Left colon (tissue), 2 donors: ENCODE measurements around the gene NAV2. TPM values are rescaled to one million over a fixed set of nuclear protein-coding genes. Genes with fewer than 3 reads are reported as not detected.

Source experiments
- ATAC-seq: fragments of 200-7000 bp; cut with Tn5 transposase; one replicate; pipeline ENCODE4 v1.9.1; 2020; ENCODE audit warnings: mild to moderate bottlenecking, moderate library complexity
- DNase-seq, 2 donors: peaks; one replicate each; pipeline ENCODE4 v3.0.0-alpha.2; 2020
- intact Hi-C, 2 donors: fragments of 100-400 bp; cut with DNase I in 1 of 2; cut with micrococcal nuclease in 1 of 2; formaldehyde crosslinking; loops; one replicate each; pipeline versions ENCODE4 v1.11.2 to v1.14.0; 2022; cut with DNase I, micrococcal nuclease
- total RNA-seq, 2 donors: library from RNA; stranded (reverse); fragmentation: NEBNext Ultra II Directional; extraction: Animal tissue kit (Norgen Biotek cat#: 25700); gene quantifications; one replicate each; pipeline ENCODE4 v1.2.1, GENCODE V29; 2021
- donor health status: DM: no; HTN: no; CAD: no.
- donor health status: DM: yes; HTN: yes; CAD: no.

Gene NAV2
- total RNA-seq, 2 donors from 2014 or later, result 16.1 to 21.7 TPM

- intact Hi-C loops, result no loop called here
- ATAC-seq (peak; percentile 4), DNase-seq (no peak)
These were observed 741 bp upstream of the NAV2 start for GRCh38 chr11:19711911-19712280.

DNA sequence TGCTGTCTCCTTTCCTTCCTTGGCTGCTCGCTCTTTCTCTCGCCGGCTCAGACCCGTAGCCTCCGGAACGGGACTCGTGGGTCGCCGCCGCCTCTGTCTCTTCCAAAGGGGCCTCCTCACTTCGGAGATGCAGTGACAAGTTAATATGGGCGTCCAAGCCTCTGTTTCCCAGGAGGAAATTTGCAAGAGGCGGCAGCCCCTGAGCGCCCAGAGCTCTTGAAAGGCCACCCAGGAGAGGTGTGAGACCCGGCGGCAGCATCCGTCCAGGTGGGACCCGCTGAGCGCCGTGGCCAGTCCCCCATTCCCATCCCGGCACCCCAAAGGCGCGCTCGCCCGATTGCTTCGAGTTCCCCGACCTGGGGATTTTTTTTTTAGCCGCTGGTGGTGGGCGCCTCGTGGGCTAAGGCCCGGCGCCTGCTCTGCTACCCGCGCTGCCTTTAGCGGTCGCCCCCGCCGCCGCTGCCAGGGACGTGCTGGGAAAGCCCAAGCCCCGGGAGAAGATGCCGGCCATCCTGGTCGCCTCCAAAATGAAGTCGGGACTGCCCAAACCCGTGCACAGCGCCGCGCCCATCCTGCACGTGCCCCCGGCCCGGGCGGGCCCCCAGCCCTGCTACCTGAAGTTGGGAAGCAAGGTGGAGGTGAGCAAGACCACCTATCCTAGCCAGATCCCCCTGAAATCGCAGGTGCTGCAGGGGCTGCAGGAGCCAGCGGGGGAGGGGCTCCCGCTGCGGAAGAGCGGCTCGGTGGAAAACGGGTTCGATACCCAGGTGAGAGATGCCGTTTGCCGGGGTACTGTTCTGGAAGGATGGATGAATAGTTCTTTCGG, 772 bp downstream of the NAV2 start:
- intact Hi-C loops, result no loop called here
- DNase-seq, result peak in 1 of 2 donors; percentile 28
- no peak for ATAC-seq

- ATAC-seq (no peak), DNase-seq (no peak)
- intact Hi-C loops, result no loop called here
These were observed 1.4 kb downstream of the NAV2 start for GRCh38 chr11:19714022-19714386.

- DNase-seq (peak in 1 of 2 donors; percentile 33), ATAC-seq (no peak)
- intact Hi-C loops, result no loop called here
These were observed 2.0 kb downstream of the NAV2 start for GRCh38 chr11:19714387-19715363.

- intact Hi-C loops, result no loop called here
- ATAC-seq (no peak), DNase-seq (no peak)
These were observed 2.7 kb downstream of the NAV2 start for GRCh38 chr11:19715373-19715772.

DNA sequence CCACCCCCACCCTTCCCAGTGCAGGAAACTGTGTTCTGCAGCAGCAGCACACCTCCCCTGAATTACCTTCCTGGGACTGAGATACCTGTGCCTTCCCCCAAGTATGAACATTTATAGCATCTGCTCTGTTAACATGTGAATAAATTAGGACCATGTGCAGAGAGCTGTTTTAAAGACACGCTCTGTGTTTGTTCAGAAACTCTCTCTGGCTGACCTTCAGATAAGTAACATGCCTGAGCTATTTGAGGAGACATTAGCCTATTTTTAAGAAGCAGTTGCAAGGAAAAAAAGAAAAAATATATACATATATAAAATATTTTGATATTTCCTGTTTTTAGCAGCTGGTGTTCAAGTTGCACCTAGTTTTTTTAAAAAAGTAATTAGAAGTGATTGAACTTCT, 5.4 kb downstream of the NAV2 start:
- ATAC-seq, result no peak
- intact Hi-C loops, result no loop called here
- no peak for DNase-seq

DNA sequence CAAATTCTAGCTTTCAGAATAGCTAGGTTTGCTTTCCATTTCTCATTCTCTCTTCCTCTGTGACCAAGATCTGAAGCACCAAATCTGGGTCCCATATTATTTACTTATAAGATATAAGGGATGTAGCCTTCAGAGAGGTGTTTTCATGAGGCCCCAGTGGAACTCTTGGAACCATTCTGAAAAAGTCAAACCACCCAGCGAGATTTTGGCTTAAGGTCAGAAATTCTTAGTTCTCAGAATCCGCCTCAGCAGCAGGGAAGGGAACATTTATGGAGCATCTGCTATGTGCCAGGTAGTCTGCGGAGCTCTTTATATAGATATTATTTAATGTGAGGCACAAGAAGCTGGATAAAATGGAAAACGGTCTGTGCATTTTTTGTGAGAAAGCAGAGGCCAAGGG, 6.3 kb downstream of the NAV2 start:
- no peak for DNase-seq
- ATAC-seq, result no peak
- intact Hi-C loops, result no loop called here

GRCh38 chr11:19719960-19720359, 7.3 kb downstream of the NAV2 start:
- DNase-seq, result no peak
- intact Hi-C loops, result no loop called here
- no peak for ATAC-seq

DNA sequence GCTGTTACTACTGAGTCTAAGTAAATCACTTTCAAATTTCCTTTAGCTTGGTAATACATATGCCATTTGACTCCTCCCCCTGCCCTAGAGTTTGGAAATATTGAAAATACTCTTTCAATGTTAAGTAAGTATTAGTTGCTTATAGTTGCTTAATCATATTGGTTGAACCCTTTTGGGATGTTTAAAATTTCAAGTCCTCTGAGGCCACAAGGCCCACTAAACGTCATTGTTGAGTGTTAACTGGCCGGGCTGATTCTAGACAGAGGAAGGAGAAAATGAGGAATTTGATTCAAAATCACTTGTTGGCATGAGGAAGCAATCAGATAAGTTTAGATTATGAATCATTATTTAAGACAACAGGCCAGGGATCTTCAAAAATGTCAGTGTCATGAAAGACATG, 8.5 kb downstream of the NAV2 start:
- intact Hi-C loops, result no loop called here
- ATAC-seq, result no peak
- no peak for DNase-seq

GRCh38 chr11:19722702-19723101, 10.1 kb downstream of the NAV2 start:
- DNase-seq, result no peak
- ATAC-seq, result no peak
- intact Hi-C loops, result no loop called here

GRCh38 chr11:19723572-19724342, 11.1 kb downstream of the NAV2 start:
- intact Hi-C loops, result no loop called here
- ATAC-seq, result no peak
- peak; percentile 16 to 50 for DNase-seq

- intact Hi-C loops, result no loop called here
- no peak for DNase-seq
- no peak for ATAC-seq
These were observed 12.1 kb downstream of the NAV2 start for GRCh38 chr11:19724765-19725164.

- intact Hi-C loops, result no loop called here
- no peak for DNase-seq
- no peak for ATAC-seq
These were observed 12.9 kb downstream of the NAV2 start for GRCh38 chr11:19725379-19726079.

DNA sequence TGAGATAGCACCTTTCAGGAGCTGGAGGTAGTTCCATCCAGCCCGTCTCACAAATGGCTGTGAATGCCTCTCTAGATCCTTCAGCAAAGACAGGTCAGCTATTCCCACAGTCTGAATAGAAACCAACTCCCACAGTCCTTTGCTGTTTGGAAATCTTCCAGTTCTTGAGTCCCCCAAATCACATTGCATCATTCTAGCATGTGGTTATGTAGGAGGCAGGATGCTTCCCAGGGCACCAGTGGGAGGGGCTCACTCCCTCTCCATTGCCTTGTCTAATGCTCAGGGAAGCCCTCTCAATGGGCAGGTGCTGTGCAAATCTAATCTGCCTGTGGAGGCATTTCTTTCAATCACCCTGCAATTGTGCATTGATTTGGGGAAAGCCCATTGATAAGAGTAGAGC, 14.6 kb downstream of the NAV2 start:
- intact Hi-C loops, result no loop called here
- ATAC-seq (no peak), DNase-seq (no peak)

DNA sequence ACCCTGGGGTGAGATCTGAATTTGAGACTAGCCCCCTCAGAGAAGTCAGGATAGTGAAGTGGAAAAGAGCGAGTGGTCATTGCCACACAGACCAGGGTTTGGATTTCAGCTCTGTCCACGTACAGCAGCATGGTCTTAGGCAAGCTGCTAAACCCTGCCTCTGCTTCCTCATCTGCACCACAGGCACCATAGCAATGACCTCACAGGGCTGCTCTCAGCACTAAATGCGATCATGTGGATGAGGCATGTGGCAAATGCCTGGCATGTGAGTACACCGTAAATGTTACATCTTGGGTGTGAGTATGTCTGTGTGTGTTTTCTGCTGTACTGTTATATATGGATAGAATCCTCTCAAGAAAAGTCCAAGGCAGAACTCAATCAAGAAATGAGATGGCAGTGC, 15.8 kb downstream of the NAV2 start:
- ATAC-seq (no peak), DNase-seq (no peak)
- intact Hi-C loops, result no loop called here

GRCh38 chr11:19729141-19729540, 16.5 kb downstream of the NAV2 start:
- no peak for DNase-seq
- intact Hi-C loops, result no loop called here
- no peak for ATAC-seq

- ATAC-seq (no peak), DNase-seq (peak in 1 of 2 donors; percentile 44)
- intact Hi-C loops, result no loop called here
These were observed 17.7 kb downstream of the NAV2 start for GRCh38 chr11:19730373-19730772.

GRCh38 chr11:19734171-19734570, 21.5 kb downstream of the NAV2 start:
- no peak for ATAC-seq
- intact Hi-C loops, result no loop called here
- no peak for DNase-seq
